GM19193 (cell line): ENCODE measurements around the gene KIFBP.
A peak's percentile ranks its signal among the peaks of the same experiment; 100 is the strongest.

Experiments
- POLR2A ChIP-seq: IDR thresholded peaks from 4 replicates; pipeline ENCODE4 v1.6.1; 2011; ENCODE audit not compliant: insufficient read depth, insufficient read length; ENCODE audit errors: extremely low read depth

The KIFBP gene

GRCh38 chr10:69042838-69043237 lies 54.2 kb downstream of the KIFBP start:
- TF ChIP-seq POLR2A, result no peak

- peak; percentile 43 for TF ChIP-seq POLR2A
These were observed 55.4 kb downstream of the KIFBP start for GRCh38 chr10:69043931-69044531.

- TF ChIP-seq POLR2A, result no peak
These were observed 55.9 kb downstream of the KIFBP start for GRCh38 chr10:69044546-69044945.

DNA sequence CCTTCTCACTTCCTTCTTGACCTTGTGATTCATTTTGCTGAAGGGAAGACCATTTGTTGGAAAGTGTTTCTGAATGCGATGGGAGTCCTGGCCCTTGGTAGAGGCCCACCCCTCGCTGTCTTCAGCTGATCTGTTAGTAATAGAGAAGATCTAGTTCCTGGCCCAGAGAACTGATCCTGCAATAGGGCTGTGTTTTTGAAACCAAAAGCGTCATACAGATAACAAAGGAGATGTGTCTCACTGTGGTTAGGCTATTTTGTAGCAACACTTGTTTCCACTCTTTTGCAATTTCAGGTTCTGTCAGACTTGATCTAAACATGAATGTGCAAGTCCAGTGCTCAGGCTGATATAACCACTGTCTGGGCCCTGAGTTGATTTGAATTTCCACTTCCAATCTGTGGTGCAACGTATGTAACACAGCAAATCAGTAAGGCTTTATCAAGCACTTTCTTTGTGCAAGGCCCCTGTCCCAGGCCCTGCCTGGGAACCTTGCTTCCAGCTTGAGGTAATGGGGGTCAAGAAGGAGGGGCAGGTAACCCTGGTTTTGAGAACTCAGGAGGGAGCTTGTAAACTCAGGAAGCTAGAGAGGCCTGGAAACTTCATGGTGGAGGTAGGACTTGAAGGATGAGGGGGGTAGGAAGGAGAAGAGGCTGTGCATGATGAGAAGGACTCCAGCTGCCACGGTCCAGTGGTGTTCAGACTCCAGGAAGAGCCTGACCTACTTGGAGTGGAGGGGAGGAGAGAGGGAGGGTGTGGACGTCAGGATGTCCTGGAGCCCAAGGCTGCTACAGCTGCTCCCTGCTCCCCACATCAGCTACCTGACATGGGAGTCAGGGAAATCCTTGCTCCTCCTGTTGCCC lies 57.1 kb downstream of the KIFBP start:
- TF ChIP-seq POLR2A, result no peak

DNA sequence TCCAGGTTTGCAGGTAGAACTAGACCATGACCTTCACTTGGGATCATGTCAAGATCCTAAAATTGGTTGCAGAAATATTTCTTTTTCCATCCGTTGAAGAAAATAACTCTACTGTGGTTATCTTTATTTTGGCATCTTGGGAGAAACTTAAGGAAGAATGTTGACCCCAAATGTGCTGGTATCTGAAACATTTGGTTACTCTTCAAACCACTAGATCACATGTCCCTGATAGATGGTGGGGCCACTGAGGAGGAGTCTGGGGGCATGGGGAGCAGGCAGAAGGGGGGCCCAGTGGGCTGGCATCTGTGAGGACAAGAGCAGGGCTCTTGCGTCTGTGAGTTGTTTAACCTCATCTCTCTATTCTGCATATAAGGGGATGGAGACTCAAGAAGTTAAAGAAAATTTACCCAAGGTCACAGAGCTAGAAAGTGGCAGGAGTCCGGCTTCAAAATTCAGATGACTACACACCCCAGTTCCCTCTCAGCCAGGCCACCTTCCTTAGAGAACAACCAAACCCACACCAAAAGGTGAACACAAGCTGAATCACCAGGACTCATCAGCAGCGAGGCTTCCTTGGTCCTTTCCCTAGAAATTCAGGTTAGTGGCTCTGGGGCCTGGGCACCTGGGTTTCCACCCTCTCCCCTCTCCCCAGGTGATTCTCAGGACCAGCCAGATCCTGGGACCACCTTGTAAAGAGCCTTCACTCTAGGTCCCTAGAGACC lies 58.7 kb downstream of the KIFBP start:
- TF ChIP-seq POLR2A, result no peak

- no peak for TF ChIP-seq POLR2A
These were observed 59.5 kb downstream of the KIFBP start for GRCh38 chr10:69048103-69048502.

DNA sequence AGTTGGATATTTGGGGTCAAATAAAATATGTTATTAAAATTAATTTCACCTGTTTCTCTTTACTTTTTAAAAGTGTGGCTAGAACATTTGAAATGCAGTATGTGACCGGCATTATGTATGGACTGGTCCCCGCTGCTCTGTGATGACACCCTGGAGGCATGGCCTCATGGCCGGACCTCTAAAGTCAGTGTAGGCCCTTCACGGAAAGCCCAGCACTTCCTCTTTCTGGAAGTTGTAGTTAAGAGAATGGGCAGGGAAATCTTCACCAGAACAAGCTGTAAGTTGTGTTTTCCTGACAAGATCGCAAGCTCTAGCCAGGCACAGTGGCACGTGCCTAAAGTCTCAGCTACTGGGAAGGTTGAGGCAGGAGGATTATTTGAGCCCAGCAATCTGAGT lies 61.0 kb downstream of the KIFBP start:
- TF ChIP-seq POLR2A, result no peak

DNA sequence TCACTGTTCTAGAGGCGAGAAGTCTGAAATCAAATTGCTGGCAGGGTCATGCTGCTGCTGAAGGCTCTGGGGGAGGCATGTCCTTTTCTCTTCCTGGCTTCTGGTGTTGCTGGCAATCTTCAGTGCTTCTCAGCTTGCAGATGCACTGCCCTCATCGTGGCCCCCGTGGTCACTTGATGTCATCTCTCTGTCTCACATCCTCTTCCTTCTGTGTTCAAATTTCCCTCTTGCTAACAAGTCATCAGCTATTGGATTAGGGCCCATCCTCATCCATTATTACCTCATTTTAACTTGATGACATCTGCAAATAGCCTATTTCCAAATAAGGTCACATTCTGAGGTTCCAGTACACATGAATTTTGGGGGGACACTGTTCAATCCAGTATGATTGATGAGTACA lies 62.7 kb downstream of the KIFBP start:
- no peak for TF ChIP-seq POLR2A

GRCh38 chr10:69051710-69052487 lies 63.3 kb downstream of the KIFBP start:
- TF ChIP-seq POLR2A, result peak; percentile 35

DNA sequence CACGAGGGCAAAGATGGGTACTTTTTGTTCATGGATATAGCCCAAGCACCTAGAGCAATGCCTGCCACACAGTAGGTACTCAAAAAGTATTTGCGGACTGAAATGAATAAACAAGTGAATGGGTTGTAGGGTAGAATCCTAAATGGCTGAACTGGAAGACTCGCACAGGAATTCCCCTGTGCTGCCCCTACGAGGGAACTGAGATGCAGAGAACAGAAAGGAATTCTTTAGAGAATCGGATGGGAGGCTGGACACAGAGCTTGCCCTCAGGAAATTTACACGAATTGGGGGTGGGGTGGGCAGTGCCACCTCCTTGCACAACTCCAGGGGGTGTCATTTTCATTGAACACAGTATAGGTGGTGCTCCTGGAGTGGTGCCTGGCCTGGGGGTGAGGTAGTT lies 64.1 kb downstream of the KIFBP start:
- TF ChIP-seq POLR2A, result no peak

DNA sequence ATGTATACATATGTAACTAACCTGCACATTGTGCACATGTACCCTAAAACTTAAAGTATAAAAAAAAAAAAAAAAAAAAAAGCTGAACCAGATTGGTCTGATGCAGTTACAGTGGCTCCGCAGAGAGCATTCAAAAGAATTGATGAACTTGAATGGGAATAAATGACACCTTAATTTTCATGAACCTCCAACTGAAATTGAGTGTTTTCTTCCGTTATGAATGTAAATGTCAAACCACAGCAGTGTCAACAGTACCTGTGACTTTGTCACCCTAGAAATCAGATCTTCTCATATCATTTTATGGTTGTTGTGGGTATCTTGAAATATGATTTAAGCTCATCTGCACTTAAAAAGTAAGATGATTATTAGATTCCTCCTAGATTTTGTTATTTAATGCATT lies 66.6 kb downstream of the KIFBP start:
- no peak for TF ChIP-seq POLR2A

DNA sequence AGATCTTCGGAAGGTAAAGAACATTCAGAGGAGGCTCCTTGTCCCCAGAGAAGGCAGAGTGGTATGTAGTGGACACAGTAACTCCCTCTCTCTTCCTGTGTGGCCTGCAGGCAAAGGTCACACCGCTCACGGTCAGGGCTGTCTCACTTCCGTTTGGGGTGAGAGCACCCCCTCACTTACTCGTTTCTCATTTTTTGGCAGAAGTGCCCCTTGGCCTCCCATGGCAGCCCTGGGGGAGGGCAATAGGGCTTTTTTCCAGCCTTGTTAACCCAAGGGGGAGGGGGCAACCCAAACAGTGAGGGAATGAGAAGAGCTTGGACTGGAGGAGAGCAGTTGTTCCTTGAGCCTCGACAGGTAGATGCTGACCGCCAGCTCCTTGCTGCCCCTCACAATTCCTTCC lies 67.5 kb downstream of the KIFBP start:
- TF ChIP-seq POLR2A, result no peak

- TF ChIP-seq POLR2A, result no peak
These were observed 68.1 kb downstream of the KIFBP start for GRCh38 chr10:69056536-69057260.

DNA sequence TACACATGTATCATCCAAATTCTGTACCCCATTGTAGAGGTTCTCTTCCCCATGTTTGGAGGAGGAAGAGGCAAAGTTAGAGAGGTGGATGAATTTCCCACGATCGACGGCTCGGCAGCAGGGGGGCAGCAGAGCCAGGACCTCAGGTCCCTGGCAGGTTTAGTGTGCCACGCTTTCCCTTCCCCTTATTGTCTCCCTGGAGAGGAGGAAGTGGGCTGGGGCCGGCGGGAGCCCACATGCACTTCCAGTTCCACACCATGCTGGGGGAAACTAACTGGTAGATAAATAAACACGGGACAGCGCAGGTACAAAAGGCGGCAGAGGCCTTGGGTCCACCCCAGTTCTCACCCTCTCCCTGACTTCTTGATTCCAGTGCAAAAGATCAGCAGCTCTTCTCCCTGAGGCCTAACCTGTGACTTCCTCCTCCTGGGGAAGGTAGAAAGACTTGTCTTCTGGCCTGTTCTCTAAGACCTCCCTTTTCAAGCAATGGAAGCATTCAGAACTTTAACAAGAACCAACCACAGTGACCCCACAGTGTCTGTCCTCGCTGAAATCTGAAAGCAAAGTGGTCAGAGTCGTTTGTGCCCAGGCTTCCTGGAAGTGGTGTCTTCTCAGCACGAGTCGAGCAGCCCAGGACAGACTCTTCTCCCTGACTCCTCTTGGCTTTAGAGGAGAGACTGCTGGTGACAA lies 68.8 kb downstream of the KIFBP start:
- no peak for TF ChIP-seq POLR2A
